GM06990 (cell line): ENCODE data around the gene GKN2.

Experiments used
- DNase-seq: peaks from one replicate; pipeline ENCODE4 v3.0.0-alpha.2; 2011; ENCODE audit not compliant: insufficient read length; ENCODE audit errors: extremely low read depth
- H3K27me3 ChIP-seq: replicated peaks from 2 replicates; pipeline ENCODE4 v1.6.0; 2011; ENCODE audit warnings: low read length; ENCODE audit not compliant: control insufficient read depth, insufficient read depth
- H3K36me3 ChIP-seq: 2 replicates; pipeline ENCODE4 v1.5.1; 2011; ENCODE audit warnings: low read length; ENCODE audit not compliant: control insufficient read depth, insufficient read depth
- H3K4me3 ChIP-seq: replicated peaks from 2 replicates; pipeline ENCODE4 v1.5.1; 2011; ENCODE audit warnings: low read depth, mild to moderate bottlenecking, control low read depth, low read length
- TF ChIP-seq, protein P1 (sequence below): IDR thresholded peaks from 2 replicates; pipeline ENCODE4 v1.5.1; 2011; ENCODE audit warnings: low read length, control low read depth, mild to moderate bottlenecking, inconsistent platforms; ENCODE audit not compliant: insufficient read depth, poor library complexity, severe bottlenecking

GKN2 gene

DNA sequence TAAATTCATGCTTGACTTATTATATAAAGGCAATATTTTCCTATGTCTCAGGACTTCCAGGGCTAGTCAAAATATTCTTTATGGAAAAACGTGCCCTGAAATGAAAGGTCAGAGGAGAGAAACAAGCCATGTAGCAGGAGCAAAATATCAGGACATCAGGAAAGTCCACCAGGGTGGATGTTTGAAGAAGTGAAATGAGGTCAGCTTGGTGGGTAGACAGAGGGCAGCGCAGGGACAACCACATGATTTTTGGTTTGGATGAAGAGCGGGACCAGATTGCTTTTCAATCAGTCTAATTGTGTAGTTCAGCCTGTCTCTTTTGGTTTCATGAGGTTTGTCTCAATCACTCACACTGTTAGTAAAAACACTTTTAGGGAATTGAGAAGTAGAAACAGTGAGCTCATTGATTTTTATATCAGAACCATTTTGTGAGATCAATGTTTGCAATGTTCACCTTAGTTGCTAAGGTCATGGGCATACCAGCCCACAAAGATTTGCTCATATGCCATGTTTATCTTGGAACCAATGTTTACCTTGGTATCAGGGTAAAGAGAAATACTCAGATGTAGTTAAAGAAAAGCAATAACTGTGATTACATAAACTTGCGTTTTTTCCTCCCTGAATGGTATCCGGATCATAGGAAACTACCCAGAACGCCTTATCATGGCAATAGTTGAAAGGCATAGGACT, 32.1 kb downstream of the GKN2 start:
- TF ChIP-seq, protein P1, sequence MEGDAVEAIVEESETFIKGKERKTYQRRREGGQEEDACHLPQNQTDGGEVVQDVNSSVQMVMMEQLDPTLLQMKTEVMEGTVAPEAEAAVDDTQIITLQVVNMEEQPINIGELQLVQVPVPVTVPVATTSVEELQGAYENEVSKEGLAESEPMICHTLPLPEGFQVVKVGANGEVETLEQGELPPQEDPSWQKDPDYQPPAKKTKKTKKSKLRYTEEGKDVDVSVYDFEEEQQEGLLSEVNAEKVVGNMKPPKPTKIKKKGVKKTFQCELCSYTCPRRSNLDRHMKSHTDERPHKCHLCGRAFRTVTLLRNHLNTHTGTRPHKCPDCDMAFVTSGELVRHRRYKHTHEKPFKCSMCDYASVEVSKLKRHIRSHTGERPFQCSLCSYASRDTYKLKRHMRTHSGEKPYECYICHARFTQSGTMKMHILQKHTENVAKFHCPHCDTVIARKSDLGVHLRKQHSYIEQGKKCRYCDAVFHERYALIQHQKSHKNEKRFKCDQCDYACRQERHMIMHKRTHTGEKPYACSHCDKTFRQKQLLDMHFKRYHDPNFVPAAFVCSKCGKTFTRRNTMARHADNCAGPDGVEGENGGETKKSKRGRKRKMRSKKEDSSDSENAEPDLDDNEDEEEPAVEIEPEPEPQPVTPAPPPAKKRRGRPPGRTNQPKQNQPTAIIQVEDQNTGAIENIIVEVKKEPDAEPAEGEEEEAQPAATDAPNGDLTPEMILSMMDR, result no peak
- Histone ChIP-seq H3K36me3 (no peaks in the 10 kb centered on the region), H3K27me3 (no peaks in the 10 kb centered on the region), H3K4me3 (no peak overlapping the region)
- no peak for DNase-seq

DNA sequence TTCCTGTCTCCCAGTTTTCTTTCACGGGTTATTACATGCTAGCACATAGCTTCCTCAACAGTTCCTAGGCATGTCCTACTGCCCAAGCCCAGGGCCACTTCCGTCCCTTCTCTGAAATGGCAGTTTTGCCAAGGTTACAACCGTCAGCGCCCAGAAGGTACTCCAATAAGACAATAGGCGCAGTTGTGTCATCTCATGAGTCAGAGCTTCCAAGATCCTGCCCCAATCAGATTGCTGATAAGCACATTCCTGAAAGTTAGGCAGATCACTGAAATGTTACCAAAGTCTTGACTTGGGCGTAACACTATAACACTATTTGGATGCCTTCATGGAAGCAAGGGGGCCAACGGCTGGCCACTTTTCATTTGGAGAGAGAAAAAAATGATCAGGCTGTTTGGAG, 34.2 kb downstream of the GKN2 start:
- Histone ChIP-seq H3K27me3 (no peaks in the 10 kb centered on the region), H3K36me3 (no peaks in the 10 kb centered on the region), H3K4me3 (no peak overlapping the region)
- TF ChIP-seq, protein P1, result no peak
- DNase-seq, result no peak

GRCh38 chr2:68917034-68917718, 35.5 kb downstream of the GKN2 start:
- Histone ChIP-seq H3K36me3 (no peaks in the 10 kb centered on the region), H3K4me3 (no peak overlapping the region), H3K27me3 (no peaks in the 10 kb centered on the region)
- TF ChIP-seq, protein P1, result no peak
- DNase-seq, result no peak

DNA sequence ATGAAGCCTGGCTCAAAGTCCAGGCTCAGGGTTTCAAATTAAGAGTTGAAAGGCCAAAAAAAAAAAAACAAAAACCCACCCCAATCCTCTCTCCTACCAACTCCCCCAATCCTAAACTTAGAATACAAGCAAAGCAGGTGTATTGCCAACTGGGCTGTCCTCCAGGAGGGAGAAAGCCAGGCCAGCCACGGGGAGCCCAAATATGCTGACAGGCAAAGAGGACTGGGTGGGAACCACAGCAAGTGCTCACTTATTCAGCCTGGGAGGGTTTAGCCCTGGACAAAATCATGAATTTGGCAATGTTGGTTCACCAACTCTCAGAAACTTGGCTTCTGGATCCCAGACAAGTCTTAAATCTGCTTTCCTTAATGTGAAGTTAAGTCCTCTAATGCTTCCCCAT, 36.5 kb downstream of the GKN2 start:
- H3K36me3 ChIP-seq, result no peaks in the 10 kb centered on the region
- H3K4me3 ChIP-seq, result no peak overlapping the region
- TF ChIP-seq, protein P1, result no peak
- no peak for DNase-seq
- H3K27me3 ChIP-seq, result no peaks in the 10 kb centered on the region

- Histone ChIP-seq H3K4me3 (no peak overlapping the region), H3K27me3 (no peaks in the 10 kb centered on the region), H3K36me3 (no peaks in the 10 kb centered on the region)
- TF ChIP-seq, protein P1, result no peak
- DNase-seq, result no peak
Measured at GRCh38 chr2:68915393-68915792, 37.3 kb downstream of the GKN2 start.

DNA sequence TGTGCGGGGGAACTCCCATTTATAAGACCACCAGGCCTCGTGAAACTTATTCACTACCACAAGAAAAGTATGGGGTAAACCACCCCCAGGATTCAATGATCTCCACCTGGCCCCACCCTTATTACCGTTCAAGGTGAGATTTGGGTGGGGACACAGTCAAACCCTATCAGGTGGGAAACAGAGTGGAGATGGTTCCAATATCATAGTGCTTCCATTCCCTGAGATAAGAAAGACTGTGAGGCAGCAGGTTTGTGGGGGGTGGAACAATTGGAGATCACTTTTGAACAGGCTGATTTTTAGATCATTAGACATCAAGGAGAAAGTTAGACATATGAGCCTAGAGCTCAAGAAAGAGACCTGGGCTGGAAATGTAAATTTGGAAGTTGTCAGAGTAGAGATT, 39.3 kb downstream of the GKN2 start:
- Histone ChIP-seq H3K4me3 (no peak overlapping the region), H3K27me3 (no peaks in the 10 kb centered on the region), H3K36me3 (no peaks in the 10 kb centered on the region)
- DNase-seq, result no peak
- TF ChIP-seq, protein P1, result no peak
